Cardiac septum (tissue), 1 donor: Measurements from ENCODE around the gene TFEB. TPM values are rescaled to one million over a fixed set of nuclear protein-coding genes. Genes with fewer than 3 reads are reported as not detected.
"Not testable (repeated sequence)": the region's sequence is repeated elsewhere in the genome, so short reads cannot be mapped to it uniquely, and the experiment has no call there.

Experiments used
- DNase-seq: peaks from one replicate; pipeline ENCODE4 v3.0.0-alpha.2; 2020; ENCODE audit warnings: low spot score
- intact Hi-C: fragments of 100-400 bp; cut with DNase I; formaldehyde crosslinking; loops from one replicate; pipeline ENCODE4 v1.14.0; 2022
- total RNA-seq: library from RNA; stranded (reverse); fragmentation: NEBNext Ultra II Directional; extraction: Animal tissue kit (Norgen Biotek cat#: 25700); gene quantifications from one replicate; pipeline ENCODE4 v1.2.1, GENCODE V29; 2021
- donor health status: DM: no; HTN: no; CAD: no.

The TFEB gene
- total RNA-seq, 1 donor from 2014 or later: 45.6 TPM

GRCh38 chr6:41768545-41769308 lies 33.3 kb upstream of the TFEB start:
- intact Hi-C loops: no loop called here
- no peak for DNase-seq

GRCh38 chr6:41767112-41767833 lies 31.9 kb upstream of the TFEB start:
- intact Hi-C loops: no loop called here
- no peak for DNase-seq

GRCh38 chr6:41766043-41766664 lies 30.7 kb upstream of the TFEB start:
- intact Hi-C loops: not testable (repeated sequence)

GRCh38 chr6:41763470-41763869 lies 28.1 kb upstream of the TFEB start:
- intact Hi-C loops: no loop called here
- DNase-seq: no peak

More at GRCh38 chr6:41766043-41766664, 30.7 kb upstream of the TFEB start:
- not testable (repeated sequence) for DNase-seq

GRCh38 chr6:41759905-41760579 lies 24.6 kb upstream of the TFEB start:
- intact Hi-C loops: no loop called here
- no peak for DNase-seq

GRCh38 chr6:41759106-41759904 lies 23.9 kb upstream of the TFEB start:
- DNase-seq: no peak

GRCh38 chr6:41758641-41759035 lies 23.2 kb upstream of the TFEB start:
- intact Hi-C loops: no loop called here
- DNase-seq: no peak

More at GRCh38 chr6:41759106-41759904, 23.9 kb upstream of the TFEB start:
- intact Hi-C loops: no loop called here

GRCh38 chr6:41757931-41758640 lies 22.7 kb upstream of the TFEB start:
- DNase-seq: no peak
- intact Hi-C loops: no loop called here

- DNase-seq: no peak
- intact Hi-C loops: no loop called here
Observed at GRCh38 chr6:41757271-41757670, 21.9 kb upstream of the TFEB start.

GRCh38 chr6:41756354-41756753 lies 20.9 kb upstream of the TFEB start:
- intact Hi-C loops: no loop called here
- DNase-seq: no peak

GRCh38 chr6:41755895-41756294 lies 20.5 kb upstream of the TFEB start:
- no peak for DNase-seq
- intact Hi-C loops: no loop called here

- DNase-seq: no peak
- intact Hi-C loops: no loop called here
Observed at GRCh38 chr6:41750374-41750773, 15.0 kb upstream of the TFEB start.

- intact Hi-C loops: no loop called here
- DNase-seq: no peak
Observed at GRCh38 chr6:41748542-41748941, 13.1 kb upstream of the TFEB start.

- no peak for DNase-seq
- intact Hi-C loops: no loop called here
Observed at GRCh38 chr6:41748102-41748477, 12.7 kb upstream of the TFEB start.

- no peak for DNase-seq
- intact Hi-C loops: no loop called here
Observed at GRCh38 chr6:41747256-41748101, 12.1 kb upstream of the TFEB start, which contains the start of gene PGC. Gene PGC, minus strand, starts transcription at chr6:41747397. Its CDS starts 63 bp downstream, at chr6:41747334.

- DNase-seq: no peak
Observed at GRCh38 chr6:41746107-41746506, 10.7 kb upstream of the TFEB start.

GRCh38 chr6:41744236-41744787 lies 8.9 kb upstream of the TFEB start:
- DNase-seq: no peak
- intact Hi-C loops: no loop called here

More at GRCh38 chr6:41746107-41746506, 10.7 kb upstream of the TFEB start:
- intact Hi-C loops: no loop called here
